K562 (cell line): ENCODE measurements around the gene SPTLC3. TPM values are rescaled to one million over a fixed set of nuclear protein-coding genes. Genes with fewer than 3 reads are reported as not detected.

Experiments used
- ATAC-seq: fragments of 200-7000 bp; cut with Tn5 transposase; 3 replicates; pipeline ENCODE4 v1.9.1; 2020; ENCODE audit warnings: moderate library complexity
- BruUV-seq: library from RNA; stranded (reverse); fragments of 400-500 nt; replicated peaks from 2 replicates; lab custom pipeline; 2021; lab: Mats Ljungman, UMichigan
- CTCF ChIA-PET: fragments of 300-600 bp; formaldehyde crosslinking; extraction: SDS; loops from one replicate; lab custom pipeline; 2021; ENCODE audit warnings: low intra/inter-chr PET ratio; lab: Yijun Ruan, JAX
- POLR2A ChIA-PET: fragments of 300-600, 350-650 bp; sonication (Branson Sonifier 250); formaldehyde crosslinking; extraction: SDS; loops from one replicate; lab custom pipeline; 2021; ENCODE audit warnings: antibody characterized with exemption, inconsistent platforms; lab: Yijun Ruan, JAX
- DNase-seq, 4 experiments: peaks; one replicate each; pipeline versions ENCODE4 v3.0.0 to v3.0.0-alpha.2; 2011 to 2018; ENCODE audit warnings: low spot score in 3 of 4, mixed read lengths in 3 of 4; ENCODE audit errors: extremely low read depth in 1 of 4
- FAIRE-seq: peaks from 2 replicates; lab custom pipeline; 2011; peaks lifted over from hg19 to GRCh38; lab: Jason Lieb, UNC
- H2AFZ ChIP-seq: 2 replicates; pipeline ENCODE4 v1.6.0; 2011; ENCODE audit warnings: low read depth, low read length, control low read depth, inconsistent platforms
- H3K27ac ChIP-seq: fragments of 200-600 bp; 3 replicates; pipeline ENCODE4 v1.8.0; 2011; ENCODE audit warnings: low read depth, mild to moderate bottlenecking, control low read depth, inconsistent platforms, low read length, moderate library complexity, mixed read lengths; ENCODE audit errors: extremely low read depth
- H3K27me3 ChIP-seq, 2 experiments: fragments of 300-600 bp in 1 of 2; 2 replicates in 1 of 2; 3 replicates in 1 of 2; pipeline versions ENCODE4 v1.6.0 to v1.8.0; 2011; ENCODE audit warnings: inconsistent platforms in 2 of 2, low read length in 2 of 2, mild to moderate bottlenecking in 1 of 2, mixed read lengths in 1 of 2, moderate library complexity in 1 of 2; ENCODE audit not compliant: control insufficient read depth in 2 of 2, insufficient read depth in 2 of 2
- H3K36me3 ChIP-seq: fragments of 300-600 bp; 3 replicates; pipeline ENCODE4 v1.8.0; 2011; ENCODE audit warnings: mild to moderate bottlenecking, low read length, inconsistent platforms; ENCODE audit not compliant: control insufficient read depth, insufficient read depth
- H3K4me1 ChIP-seq, 2 experiments: fragments of 200-600 bp in 1 of 2; replicated peaks in 1 of 2; 2 replicates in 1 of 2; 3 replicates in 1 of 2; pipeline versions ENCODE4 v1.5.1 to v1.8.0; 2011; ENCODE audit warnings: inconsistent platforms in 2 of 2, low read length in 2 of 2, mild to moderate bottlenecking in 1 of 2, mixed read lengths in 1 of 2, moderate library complexity in 1 of 2; ENCODE audit not compliant: control insufficient read depth in 2 of 2, insufficient read depth in 2 of 2
- H3K4me2 ChIP-seq: 2 replicates; pipeline ENCODE4 v1.6.1; 2011; ENCODE audit warnings: low read length, control low read depth, inconsistent platforms, mixed read lengths; ENCODE audit not compliant: insufficient read depth
- H3K4me3 ChIP-seq: fragments of 200-600 bp; sonication (generic), shearing (Covaris generic); 2 replicates; pipeline ENCODE4 v1.5.1; 2016; ENCODE audit warnings: control low read depth, inconsistent platforms
- H3K79me2 ChIP-seq: fragments of 200-600 bp; 3 replicates; pipeline ENCODE4 v1.8.0; 2011; ENCODE audit warnings: low read length, inconsistent platforms; ENCODE audit not compliant: control insufficient read depth, insufficient read depth
- H3K9ac ChIP-seq, 2 experiments: 2 replicates each; pipeline versions ENCODE4 v1.6.0 to v1.6.1; 2011; ENCODE audit warnings: low read depth in 2 of 2, low read length in 2 of 2, control low read depth in 1 of 2, inconsistent platforms in 1 of 2, mild to moderate bottlenecking in 1 of 2, mixed read lengths in 1 of 2; ENCODE audit not compliant: insufficient read depth in 1 of 2
- H3K9me1 ChIP-seq: one replicate; pipeline ENCODE4 v1.6.0; 2011; ENCODE audit warnings: inconsistent platforms, mild to moderate bottlenecking, low read length, moderate library complexity; ENCODE audit not compliant: control insufficient read depth, insufficient read depth
- H3K9me3 ChIP-seq: replicated peaks from 2 replicates; pipeline ENCODE4 v1.5.1; 2011; ENCODE audit warnings: low read depth, low read length, inconsistent platforms; ENCODE audit not compliant: control insufficient read depth, insufficient read depth
- H4K20me1 ChIP-seq: replicated peaks from 2 replicates; pipeline ENCODE4 v1.6.1; 2011; ENCODE audit warnings: low read length, inconsistent platforms, mixed read lengths; ENCODE audit not compliant: control insufficient read depth, insufficient read depth
- FUS ChIP-seq: fragments of 200-400 bp; formaldehyde crosslinking; optimal IDR thresholded peaks from 2 replicates; pipeline ENCODE3; 2017; ENCODE audit warnings: low read depth, low read length
- RBM14 ChIP-seq: fragments of 200-400 bp; formaldehyde crosslinking; IDR thresholded peaks from 2 replicates; pipeline ENCODE4 v1.6.1; 2018; ENCODE audit warnings: low read depth, mild to moderate bottlenecking, low read length, moderate library complexity, borderline replicate concordance; ENCODE audit not compliant: insufficient read depth
- ZNF318 ChIP-seq, 2 experiments: fragments of 450-650 bp; IDR thresholded peaks; 2 replicates each; pipeline ENCODE4 v1.6.1; 2016; ENCODE audit warnings: mild to moderate bottlenecking in 2 of 2, borderline replicate concordance in 1 of 2, low read depth in 1 of 2, moderate library complexity in 1 of 2
- ZNF407 ChIP-seq: fragments of 450-650 bp; IDR thresholded peaks from 2 replicates; pipeline ENCODE4 v1.6.1; 2016; ENCODE audit warnings: low read depth
- in situ Hi-C: fragments of 300-500 bp; cut with MboI; formaldehyde crosslinking; loops from 4 replicates; pipeline ENCODE4 v1.15.0; 2018; ENCODE audit warnings: inconsistent platforms, mixed read lengths
- intact Hi-C: fragments of 100-400 bp; cut with micrococcal nuclease; formaldehyde crosslinking; loops from 2 replicates; pipeline ENCODE4 v1.14.2; 2022
- polyA plus RNA-seq, 8 experiments: library from polyadenylated mRNA; depleted of rRNA in 4 of 8; stranded (reverse) in 5 of 8; unstranded in 3 of 8; fragments of >200 nt; fragmentation: Nextera tagmentation in 2 of 8; fragmentation: Illumina TruSeq in 1 of 8; extraction: Ambion mirVana in 2 of 8; extraction: Trizol in 1 of 8; gene quantifications; 2 replicates each; pipeline versions ENCODE4 v1.2.1 to v1.2.3, GENCODE V29; 2011 to 2014; ENCODE audit warnings: inconsistent platforms in 1 of 8, missing spikeins in 1 of 8
- total RNA-seq, 7 experiments: library from RNA; depleted of rRNA in 6 of 7; stranded (reverse); fragments of >200 nt in 6 of 7; fragmentation: Illumina TruSeq in 2 of 7; extraction: Trizol in 2 of 7; gene quantifications; 2 replicates each; pipeline versions ENCODE4 v1.2.1 to v1.2.3, GENCODE V29; 2011 to 2021; ENCODE audit warnings: low replicate concordance in 1 of 7

SPTLC3 gene
- total and polyA plus RNA-seq, 9 of the 15 experiments (the other 6 are each of a cell fraction or from before 2014, with no cell fraction given), result not detected

- FAIRE-seq, result no peak
- Histone ChIP-seq H3K79me2 (no peaks in the 10 kb centered on the region), H3K9ac (no peak overlapping the region), H3K4me3 (no peak overlapping the region), H3K4me1 (no peaks in the 10 kb centered on the region), H3K27ac (no peak overlapping the region), H3K4me2 (no peak overlapping the region), H3K27me3 (no peaks in the 10 kb centered on the region), H3K9me1 (no peaks in the 10 kb centered on the region), H4K20me1 (no peaks in the 10 kb centered on the region), H3K9me3 (no peaks in the 10 kb centered on the region), H2AFZ (no peak overlapping the region), H3K36me3 (no peaks in the 10 kb centered on the region)
- in situ Hi-C loops (no loop called here), intact Hi-C loops (no loop called here)
- no peak for TF ChIP-seq ZNF318 (IDR thresholded peaks at IDR 0.05; ENCODE audit: borderline replicate concordance in 1 of 2, low read depth in 1 of 2)
- TF ChIP-seq FUS, result no peak
- TF ChIP-seq RBM14, result no peak
- TF ChIP-seq ZNF407, result no peak
- ChIA-PET POLR2A (no interaction called here), CTCF (no interaction called here)
- no TSS peak for BruUV-seq
- no peak for DNase-seq
- ATAC-seq, result no peak
Observed at GRCh38 chr20:13034115-13034514, 25.3 kb downstream of the SPTLC3 start.
